Thoracic aorta (tissue), 2 donors: ENCODE results near the gene CXCL14. TPM values are rescaled to one million over a fixed set of nuclear protein-coding genes. Genes with fewer than 3 reads are reported as not detected.

Source experiments
- ATAC-seq: fragments of 150-250 bp; one replicate; pipeline ENCODE4 v1.8.0; 2017; ENCODE audit warnings: low read depth; ENCODE audit not compliant: insufficient number of reproducible peaks, low FRiP score
- DNase-seq: peaks from one replicate; pipeline ENCODE4 v3.0.0-alpha.2; 2020; ENCODE audit warnings: low spot score
- H3K27ac ChIP-seq, 2 donors: fragments of 200-600 bp; sonication (generic); 1 replicate in 1 of 2; 2 replicates in 1 of 2; pipeline ENCODE4 v1.5.1; 2016; ENCODE audit warnings: mild to moderate bottlenecking in 2 of 2, moderate library complexity in 2 of 2
- H3K27me3 ChIP-seq: fragments of 200-600 bp; sonication (generic); replicated peaks from 2 replicates; pipeline ENCODE4 v1.6.0; 2016; ENCODE audit warnings: mild to moderate bottlenecking; ENCODE audit not compliant: insufficient read depth
- H3K36me3 ChIP-seq: fragments of 200-600 bp; sonication (generic); one replicate; pipeline ENCODE4 v1.5.1; 2016
- H3K4me1 ChIP-seq, 2 donors: fragments of 200-600 bp; sonication (generic); 1 replicate in 1 of 2; 2 replicates in 1 of 2; pipeline versions ENCODE4 v1.5.1 to v1.6.0; 2016; ENCODE audit warnings: low read depth in 2 of 2, mild to moderate bottlenecking in 1 of 2; ENCODE audit not compliant: control insufficient read depth in 1 of 2
- H3K4me3 ChIP-seq: fragments of 200-600 bp; sonication (generic); 2 replicates; pipeline ENCODE4 v1.5.1; 2016; ENCODE audit warnings: mild to moderate bottlenecking
- H3K9me3 ChIP-seq: fragments of 200-600 bp; sonication (generic); 2 replicates; pipeline ENCODE4 v1.5.1; 2016
- total RNA-seq, 2 donors: library from RNA; depleted of rRNA; stranded (reverse); fragments of >200 nt; gene quantifications; one replicate each; pipeline versions ENCODE4 v1.1.0 to v1.2.3, GENCODE V29; 2016
- TF ChIP-seq, protein P1 (sequence below): fragments of 200-600 bp; sonication (generic); IDR thresholded peaks from one replicate; pipeline ENCODE4 v1.5.1; 2019; ENCODE audit warnings: antibody characterized with exemption

CXCL14 gene
- total RNA-seq, 2 donors from 2014 or later, result 27.5 to 28.7 TPM

DNA sequence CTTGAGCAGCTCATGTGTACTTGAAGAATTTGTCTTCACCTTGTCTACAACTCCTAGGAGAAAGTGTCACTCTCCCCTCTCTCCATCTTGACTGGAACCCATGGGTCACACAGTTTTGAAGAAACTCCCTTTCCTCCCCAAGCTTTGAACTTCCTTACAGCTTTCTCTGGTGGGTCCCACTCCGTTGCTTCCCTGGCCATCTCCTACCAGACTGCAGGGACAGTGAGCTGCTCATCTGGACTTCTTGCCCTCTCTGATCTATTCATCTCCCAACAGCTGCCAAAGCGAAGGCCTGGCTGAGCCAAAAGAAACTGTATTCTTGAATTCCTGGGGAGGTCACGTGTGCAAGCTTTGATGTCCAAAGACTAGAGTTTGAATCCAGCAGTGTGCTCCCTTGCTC, 22.7 kb upstream of the CXCL14 start:
- ATAC-seq, result no peak
- no peaks in the 10 kb centered on the region for H3K36me3 ChIP-seq
- no peak for DNase-seq
- no peaks in the 10 kb centered on the region for H3K9me3 ChIP-seq
- no peak overlapping the region for H3K4me3 ChIP-seq
- no peaks in the 10 kb centered on the region for H3K4me1 ChIP-seq
- H3K27me3 ChIP-seq, result no peaks in the 10 kb centered on the region
- no peak overlapping the region for H3K27ac ChIP-seq
- TF ChIP-seq, protein P1, sequence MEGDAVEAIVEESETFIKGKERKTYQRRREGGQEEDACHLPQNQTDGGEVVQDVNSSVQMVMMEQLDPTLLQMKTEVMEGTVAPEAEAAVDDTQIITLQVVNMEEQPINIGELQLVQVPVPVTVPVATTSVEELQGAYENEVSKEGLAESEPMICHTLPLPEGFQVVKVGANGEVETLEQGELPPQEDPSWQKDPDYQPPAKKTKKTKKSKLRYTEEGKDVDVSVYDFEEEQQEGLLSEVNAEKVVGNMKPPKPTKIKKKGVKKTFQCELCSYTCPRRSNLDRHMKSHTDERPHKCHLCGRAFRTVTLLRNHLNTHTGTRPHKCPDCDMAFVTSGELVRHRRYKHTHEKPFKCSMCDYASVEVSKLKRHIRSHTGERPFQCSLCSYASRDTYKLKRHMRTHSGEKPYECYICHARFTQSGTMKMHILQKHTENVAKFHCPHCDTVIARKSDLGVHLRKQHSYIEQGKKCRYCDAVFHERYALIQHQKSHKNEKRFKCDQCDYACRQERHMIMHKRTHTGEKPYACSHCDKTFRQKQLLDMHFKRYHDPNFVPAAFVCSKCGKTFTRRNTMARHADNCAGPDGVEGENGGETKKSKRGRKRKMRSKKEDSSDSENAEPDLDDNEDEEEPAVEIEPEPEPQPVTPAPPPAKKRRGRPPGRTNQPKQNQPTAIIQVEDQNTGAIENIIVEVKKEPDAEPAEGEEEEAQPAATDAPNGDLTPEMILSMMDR, result no peak

DNA sequence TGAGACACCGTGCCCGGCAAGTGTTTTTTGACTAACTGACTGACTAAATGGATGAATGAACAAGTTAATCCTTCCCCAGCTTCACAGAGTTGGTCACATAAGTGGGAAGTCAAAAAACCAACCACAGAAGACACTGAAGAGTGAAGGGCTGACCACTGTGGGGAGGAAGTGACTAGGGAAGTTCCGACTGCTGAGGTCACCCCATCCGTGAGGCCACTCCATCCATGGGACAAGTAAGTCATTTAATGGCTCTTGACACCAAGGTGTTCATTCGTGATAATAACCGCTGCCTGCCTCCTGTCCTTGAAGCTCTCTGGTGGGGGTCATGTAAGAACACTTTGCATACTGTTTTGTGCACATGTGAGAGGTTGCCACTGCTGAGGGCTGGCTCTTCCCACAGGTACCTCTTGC, 22.2 kb upstream of the CXCL14 start:
- Histone ChIP-seq H3K27me3 (no peaks in the 10 kb centered on the region), H3K27ac (no peak overlapping the region), H3K9me3 (no peaks in the 10 kb centered on the region), H3K4me3 (no peak overlapping the region), H3K36me3 (no peaks in the 10 kb centered on the region), H3K4me1 (no peaks in the 10 kb centered on the region)
- no peak for ATAC-seq
- TF ChIP-seq, protein P1, result no peak
- DNase-seq, result no peak

DNA sequence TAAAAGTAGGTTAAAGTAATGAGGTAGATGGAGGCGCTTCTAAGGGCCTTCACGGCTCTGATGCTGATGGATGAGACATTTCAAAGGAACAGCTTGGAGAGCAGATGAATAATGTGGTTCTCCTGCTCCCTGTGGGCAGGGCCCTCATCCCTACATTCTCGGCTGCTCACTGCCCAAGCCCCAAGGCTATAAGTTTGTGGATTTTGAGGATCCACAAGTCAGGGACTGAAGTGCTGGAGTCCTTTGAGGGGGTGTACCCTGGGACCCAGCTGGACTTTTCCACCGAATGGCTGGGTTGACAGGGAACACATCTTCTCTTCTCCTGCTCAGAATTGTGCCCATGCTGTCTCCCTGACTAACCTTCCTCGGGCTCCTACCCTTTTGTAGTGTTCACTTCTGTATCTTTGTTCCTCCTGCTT, 21.4 kb upstream of the CXCL14 start:
- DNase-seq (no peak), ATAC-seq (no peak)
- H3K27ac ChIP-seq, result no peak overlapping the region
- no peaks in the 10 kb centered on the region for H3K36me3 ChIP-seq
- H3K4me1 ChIP-seq, result no peaks in the 10 kb centered on the region
- H3K9me3 ChIP-seq, result no peaks in the 10 kb centered on the region
- TF ChIP-seq, protein P1, result no peak
- H3K27me3 ChIP-seq, result no peaks in the 10 kb centered on the region
- H3K4me3 ChIP-seq, result no peak overlapping the region

DNA sequence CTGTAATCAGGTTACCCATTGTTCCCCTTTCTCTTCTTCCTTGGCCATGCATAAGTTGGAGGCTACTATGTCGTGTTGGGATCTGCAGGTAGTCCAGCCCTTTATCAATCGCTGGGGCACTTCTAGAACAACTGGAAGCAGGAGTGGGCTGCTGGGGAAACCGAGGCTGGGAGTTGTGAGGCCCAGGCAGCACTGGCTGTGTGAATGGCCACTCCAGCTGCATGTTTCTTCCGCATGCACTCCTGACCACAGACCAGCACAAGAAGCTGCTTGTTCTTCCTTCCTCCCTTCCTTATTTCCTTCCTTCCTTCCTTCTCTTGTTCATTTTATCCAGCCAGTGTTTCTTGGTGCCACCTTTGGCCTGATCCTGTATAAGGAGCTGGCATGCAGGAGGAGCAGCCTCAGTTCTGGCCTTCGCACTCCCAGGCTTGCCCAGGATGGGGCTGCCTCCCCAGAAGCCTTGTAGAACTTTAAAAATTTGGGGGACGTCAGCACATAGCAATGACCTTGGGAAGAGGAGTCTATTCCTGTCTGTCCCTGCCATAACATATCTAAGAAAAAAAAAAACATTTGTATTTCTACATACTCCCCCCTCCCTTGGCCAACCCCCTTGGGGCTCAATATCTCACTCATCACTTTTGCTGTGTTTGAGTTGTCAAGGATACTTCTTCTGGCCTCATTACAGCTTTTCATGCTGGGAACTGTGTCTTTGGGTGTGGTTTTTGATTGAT, 20.8 kb upstream of the CXCL14 start:
- TF ChIP-seq, protein P1, result no peak
- Histone ChIP-seq H3K4me3 (no peak overlapping the region), H3K9me3 (no peaks in the 10 kb centered on the region), H3K27me3 (no peaks in the 10 kb centered on the region), H3K27ac (no peak overlapping the region), H3K4me1 (no peaks in the 10 kb centered on the region), H3K36me3 (no peaks in the 10 kb centered on the region)
- DNase-seq, result no peak
- ATAC-seq, result no peak

DNA sequence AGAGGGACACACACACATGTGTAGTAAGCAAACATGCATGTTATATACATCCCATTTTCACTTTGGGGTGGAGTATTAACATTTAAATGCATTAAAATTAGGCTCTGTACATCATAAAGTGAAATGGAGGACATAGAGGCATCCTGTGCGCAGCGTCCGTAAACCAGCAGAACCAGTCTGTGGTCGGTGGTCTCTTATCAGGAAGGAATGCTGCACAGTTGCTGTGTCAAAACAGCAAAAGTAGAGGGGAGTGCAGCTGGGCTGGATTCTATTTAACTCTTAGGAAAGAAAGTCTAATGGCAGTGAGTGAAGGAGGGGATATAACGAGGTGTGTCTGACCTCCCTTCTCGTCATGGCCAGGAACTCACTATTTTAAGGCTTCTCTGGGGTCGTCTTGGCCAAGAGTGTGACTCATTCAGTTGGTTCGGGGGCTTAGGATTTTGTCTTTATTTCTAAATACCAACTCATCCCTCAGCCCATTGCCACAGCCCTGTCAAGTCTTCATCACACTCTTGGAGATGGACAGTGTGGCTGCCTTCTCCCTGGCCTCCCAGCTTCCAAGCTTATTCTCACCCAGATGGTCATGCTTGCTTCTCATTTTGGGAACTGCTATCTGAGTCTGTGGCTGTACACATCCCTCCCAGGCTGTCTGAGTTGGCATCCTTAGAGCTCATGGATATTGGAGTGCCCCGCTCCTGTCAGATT, 20.1 kb upstream of the CXCL14 start:
- TF ChIP-seq, protein P1, result no peak
- ATAC-seq (no peak), DNase-seq (no peak)
- Histone ChIP-seq H3K9me3 (no peaks in the 10 kb centered on the region), H3K27me3 (no peaks in the 10 kb centered on the region), H3K4me1 (no peaks in the 10 kb centered on the region), H3K27ac (no peak overlapping the region), H3K4me3 (no peak overlapping the region), H3K36me3 (no peaks in the 10 kb centered on the region)
